ENCODE data around the gene PCDHGA9.
"Not testable (repeated sequence)": the region's sequence is repeated elsewhere in the genome, so short reads cannot be mapped to it uniquely, and the experiment has no call there.

DNA sequence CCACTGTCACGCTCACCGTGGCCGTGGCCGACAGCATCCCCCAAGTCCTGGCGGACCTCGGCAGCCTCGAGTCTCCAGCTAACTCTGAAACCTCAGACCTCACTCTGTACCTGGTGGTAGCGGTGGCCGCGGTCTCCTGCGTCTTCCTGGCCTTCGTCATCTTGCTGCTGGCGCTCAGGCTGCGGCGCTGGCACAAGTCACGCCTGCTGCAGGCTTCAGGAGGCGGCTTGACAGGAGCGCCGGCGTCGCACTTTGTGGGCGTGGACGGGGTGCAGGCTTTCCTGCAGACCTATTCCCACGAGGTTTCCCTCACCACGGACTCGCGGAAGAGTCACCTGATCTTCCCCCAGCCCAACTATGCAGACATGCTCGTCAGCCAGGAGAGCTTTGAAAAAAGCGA lies 30.1 kb downstream of the PCDHGA9 start:
- TF ChIP-seq EGR1 (conservative IDR thresholded peaks at IDR 0.05); GABPA (tag; conservative IDR thresholded peaks at IDR 0.05; ENCODE audit: low read depth); SMAD1 (IDR thresholded peaks at IDR 0.05; ENCODE audit: low read depth, low read length, partially characterized antibody); ATF3 (IDR thresholded peaks at IDR 0.05); ATF3 (CRISPR knock-in tag; conservative IDR thresholded peaks at IDR 0.05); CBX3 (IDR thresholded peaks at IDR 0.05; ENCODE audit: borderline replicate concordance in 1 of 2, low read length in 2 of 2); ZZZ3 (IDR thresholded peaks at IDR 0.05): not testable (repeated sequence)
- TF ChIP-seq, protein P1, sequence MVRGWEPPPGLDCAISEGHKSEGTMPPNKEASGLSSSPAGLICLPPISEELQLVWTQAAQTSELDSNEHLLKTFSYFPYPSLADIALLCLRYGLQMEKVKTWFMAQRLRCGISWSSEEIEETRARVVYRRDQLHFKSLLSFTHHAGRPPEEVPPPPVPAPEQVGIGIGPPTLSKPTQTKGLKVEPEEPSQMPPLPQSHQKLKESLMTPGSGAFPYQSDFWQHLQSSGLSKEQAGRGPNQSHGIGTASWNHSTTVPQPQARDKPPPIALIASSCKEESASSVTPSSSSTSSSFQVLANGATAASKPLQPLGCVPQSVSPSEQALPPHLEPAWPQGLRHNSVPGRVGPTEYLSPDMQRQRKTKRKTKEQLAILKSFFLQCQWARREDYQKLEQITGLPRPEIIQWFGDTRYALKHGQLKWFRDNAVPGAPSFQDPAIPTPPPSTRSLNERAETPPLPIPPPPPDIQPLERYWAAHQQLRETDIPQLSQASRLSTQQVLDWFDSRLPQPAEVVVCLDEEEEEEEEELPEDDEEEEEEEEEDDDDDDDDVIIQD (CRISPR knock-in tag; IDR thresholded peaks at IDR 0.05): not testable (repeated sequence)
- TF ChIP-seq, protein P2, sequence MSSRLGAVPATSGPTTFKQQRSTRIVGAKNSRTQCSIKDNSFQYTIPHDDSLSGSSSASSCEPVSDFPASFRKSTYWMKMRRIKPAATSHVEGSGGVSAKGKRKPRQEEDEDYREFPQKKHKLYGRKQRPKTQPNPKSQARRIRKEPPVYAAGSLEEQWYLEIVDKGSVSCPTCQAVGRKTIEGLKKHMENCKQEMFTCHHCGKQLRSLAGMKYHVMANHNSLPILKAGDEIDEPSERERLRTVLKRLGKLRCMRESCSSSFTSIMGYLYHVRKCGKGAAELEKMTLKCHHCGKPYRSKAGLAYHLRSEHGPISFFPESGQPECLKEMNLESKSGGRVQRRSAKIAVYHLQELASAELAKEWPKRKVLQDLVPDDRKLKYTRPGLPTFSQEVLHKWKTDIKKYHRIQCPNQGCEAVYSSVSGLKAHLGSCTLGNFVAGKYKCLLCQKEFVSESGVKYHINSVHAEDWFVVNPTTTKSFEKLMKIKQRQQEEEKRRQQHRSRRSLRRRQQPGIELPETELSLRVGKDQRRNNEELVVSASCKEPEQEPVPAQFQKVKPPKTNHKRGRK (tag; IDR thresholded peaks at IDR 0.05): not testable (repeated sequence)
